OCI-LY7 (cell line): Measurements from ENCODE around the gene PRAME.

Source experiments
- CTCF ChIP-seq: fragments of 200-600 bp; sonication (generic); conservative IDR thresholded peaks from 2 replicates; pipeline ENCODE4 v1.5.1; 2014; ENCODE audit warnings: mild to moderate bottlenecking, antibody characterized with exemption, low read length, moderate library complexity, mixed read lengths
- EZH2phosphoT487 ChIP-seq: fragments of 200-600 bp; sonication (generic); IDR thresholded peaks from 2 replicates; pipeline ENCODE4 v1.6.1; 2018; ENCODE audit warnings: low read depth, borderline replicate concordance, mild to moderate bottlenecking, mixed run types, antibody characterized with exemption, low read length, moderate library complexity, mixed read lengths

GRCh38 chr22:22558972-22559603 is at the start of gene PRAME:
- TF ChIP-seq CTCF (peak; percentile 96), EZH2phosphoT487 (no peak)
